HG03432 (cell line): ENCODE measurements around the gene PTPRN2.

Source experiments
- ATAC-seq: cut with Tn5 transposase; IDR thresholded peaks from one replicate; pipeline ENCODE4 v1.9.1; 2021; ENCODE audit warnings: mild to moderate bottlenecking, moderate library complexity; ENCODE audit not compliant: unreplicated experiment

Gene PTPRN2

DNA sequence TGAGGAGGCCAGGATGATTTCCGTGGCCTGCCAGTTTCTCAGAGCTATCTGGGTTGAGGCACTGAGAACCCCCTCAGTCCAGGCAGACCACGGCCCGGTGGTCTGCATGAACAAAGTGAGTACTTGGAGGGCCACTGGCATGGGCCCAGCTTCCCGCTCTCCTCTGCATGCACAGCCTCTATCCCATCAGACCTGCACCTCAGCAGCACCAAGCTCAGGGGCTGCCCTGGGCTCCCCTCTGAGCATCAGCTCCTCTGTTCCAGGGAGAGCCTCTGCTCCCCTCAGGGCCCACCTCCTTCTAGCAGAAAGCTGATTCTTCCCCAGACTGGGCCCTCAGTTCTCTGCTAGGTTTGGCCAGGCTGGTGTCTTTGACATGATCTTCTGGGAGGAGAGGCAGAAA is 780.9 kb downstream of the PTPRN2 start:
- no peak for ATAC-seq

- ATAC-seq = no peak
Measured at GRCh38 chr7:157805713-157806112, 781.9 kb downstream of the PTPRN2 start.

DNA sequence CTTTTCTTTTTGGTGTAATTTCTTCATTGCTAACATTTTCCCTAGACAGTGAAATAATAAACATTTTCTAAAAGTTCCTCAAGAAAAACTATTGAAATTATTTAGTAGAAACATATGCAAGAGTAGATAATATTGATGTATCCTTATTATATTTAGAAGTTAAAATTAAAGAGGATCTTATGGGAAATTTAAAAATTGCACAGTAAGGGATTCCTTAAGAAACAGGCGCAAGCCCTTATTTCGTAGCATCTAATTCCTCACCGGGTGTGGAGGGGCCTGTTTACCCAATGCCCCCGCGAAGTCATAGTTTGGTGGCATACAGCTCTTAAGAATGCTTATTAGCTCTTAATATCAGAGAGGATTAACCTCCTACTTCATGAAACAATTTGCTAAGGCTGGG is 783.7 kb downstream of the PTPRN2 start:
- no peak for ATAC-seq

- ATAC-seq = no peak
Measured at GRCh38 chr7:157801971-157802675, 785.5 kb downstream of the PTPRN2 start.

GRCh38 chr7:157801113-157801512 is 786.5 kb downstream of the PTPRN2 start:
- ATAC-seq = no peak

DNA sequence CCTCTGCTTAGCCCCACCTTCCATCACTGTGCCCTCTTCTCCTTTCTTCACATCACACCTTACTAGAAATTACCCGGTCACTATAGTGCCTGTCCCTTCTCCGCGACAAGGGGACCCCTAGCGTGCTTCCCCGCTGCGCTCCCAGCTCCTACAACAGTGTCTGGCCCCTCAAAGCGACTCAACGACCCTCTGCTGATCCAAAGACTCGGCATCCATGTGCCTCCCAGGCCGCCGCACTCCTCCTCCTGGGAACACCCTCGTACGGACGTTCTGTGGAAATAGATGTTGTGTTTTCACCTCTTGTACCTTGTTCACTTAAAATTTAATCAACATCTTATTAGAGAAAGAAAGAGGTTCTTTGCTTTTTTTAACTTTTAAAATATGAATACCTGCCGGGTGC is 787.3 kb downstream of the PTPRN2 start:
- ATAC-seq = no peak

- ATAC-seq = no peak
Measured at GRCh38 chr7:157799076-157799685, 788.4 kb downstream of the PTPRN2 start.

- no peak for ATAC-seq
Measured at GRCh38 chr7:157797361-157797760, 790.3 kb downstream of the PTPRN2 start.

DNA sequence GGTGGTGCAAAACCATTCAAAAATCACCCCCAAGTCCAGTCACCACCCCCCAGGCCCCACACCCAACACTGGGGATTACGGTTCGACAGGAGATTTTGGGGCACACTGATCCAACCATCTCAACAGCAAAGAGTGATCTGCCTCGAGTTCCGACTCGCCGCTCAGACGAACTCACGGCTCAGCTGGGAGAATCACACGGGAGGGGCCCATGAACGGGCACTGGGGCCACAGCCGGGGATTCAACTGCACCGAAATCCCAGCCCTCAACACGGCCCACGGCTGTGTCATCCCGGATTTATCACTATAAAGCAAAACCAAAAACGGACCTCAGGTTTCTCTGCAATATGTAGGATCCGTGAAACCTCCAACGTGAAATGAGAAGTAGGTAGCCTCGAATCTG is 790.8 kb downstream of the PTPRN2 start:
- no peak for ATAC-seq

- no peak for ATAC-seq
Measured at GRCh38 chr7:157795643-157796042, 792.0 kb downstream of the PTPRN2 start.

GRCh38 chr7:157795199-157795598 is 792.4 kb downstream of the PTPRN2 start:
- ATAC-seq = no peak

GRCh38 chr7:157794746-157795065 is 792.9 kb downstream of the PTPRN2 start:
- no peak for ATAC-seq

DNA sequence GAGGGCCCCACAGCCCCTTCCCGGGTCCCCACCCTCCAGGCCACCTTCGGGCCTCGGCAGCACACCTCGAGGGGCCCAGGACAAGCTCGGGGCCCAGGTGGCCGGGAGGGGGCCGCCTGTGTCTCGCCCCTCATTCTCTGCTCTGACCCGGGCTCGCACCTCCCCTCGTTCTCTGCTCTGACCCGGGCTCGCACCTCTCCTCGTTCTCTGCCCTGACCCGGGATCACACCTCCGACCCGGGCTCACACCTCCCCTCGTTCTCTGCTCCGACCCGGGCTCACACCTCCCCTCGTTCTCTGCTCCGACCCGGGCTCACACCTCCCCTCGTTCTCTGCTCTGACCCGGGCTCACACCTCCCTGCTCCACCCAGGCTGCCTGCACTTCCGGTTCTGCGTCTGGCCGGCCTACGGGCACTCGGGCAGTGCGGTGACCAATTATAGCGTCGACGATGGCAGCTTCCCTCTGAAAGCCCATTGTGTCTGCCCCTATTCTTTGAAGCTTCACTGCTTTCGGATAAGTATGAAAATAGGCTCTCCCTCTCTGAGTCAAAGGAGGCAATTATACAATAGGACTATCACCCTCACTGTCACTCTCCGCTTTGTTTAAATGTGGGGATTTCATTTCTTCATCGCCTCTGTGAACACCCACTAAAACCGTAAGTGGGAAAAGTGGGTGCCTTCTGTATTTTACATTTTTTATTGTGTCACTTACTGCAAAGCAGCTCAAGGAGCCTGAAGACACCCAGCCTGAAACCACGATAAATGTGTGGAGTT is 793.5 kb downstream of the PTPRN2 start:
- ATAC-seq = no peak

DNA sequence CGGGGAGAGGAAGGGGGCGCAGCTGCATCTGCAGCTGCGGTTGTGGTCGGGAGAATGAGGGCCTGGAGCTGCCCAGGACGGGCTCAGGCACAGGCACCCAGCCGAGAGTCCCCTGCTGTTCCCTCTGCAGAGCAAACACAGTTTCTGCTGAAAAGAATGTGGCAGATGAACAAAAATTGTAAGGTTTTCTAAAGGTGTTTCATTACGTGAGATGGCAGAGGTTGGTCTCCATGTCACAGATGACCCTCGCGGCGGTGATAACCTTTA is 794.6 kb downstream of the PTPRN2 start:
- ATAC-seq = no peak

- ATAC-seq = no peak
Measured at GRCh38 chr7:157792241-157793086, 795.2 kb downstream of the PTPRN2 start.

GRCh38 chr7:157791666-157792065 is 796.0 kb downstream of the PTPRN2 start:
- ATAC-seq = no peak

- ATAC-seq = no peak
Measured at GRCh38 chr7:157791261-157791660, 796.4 kb downstream of the PTPRN2 start.

DNA sequence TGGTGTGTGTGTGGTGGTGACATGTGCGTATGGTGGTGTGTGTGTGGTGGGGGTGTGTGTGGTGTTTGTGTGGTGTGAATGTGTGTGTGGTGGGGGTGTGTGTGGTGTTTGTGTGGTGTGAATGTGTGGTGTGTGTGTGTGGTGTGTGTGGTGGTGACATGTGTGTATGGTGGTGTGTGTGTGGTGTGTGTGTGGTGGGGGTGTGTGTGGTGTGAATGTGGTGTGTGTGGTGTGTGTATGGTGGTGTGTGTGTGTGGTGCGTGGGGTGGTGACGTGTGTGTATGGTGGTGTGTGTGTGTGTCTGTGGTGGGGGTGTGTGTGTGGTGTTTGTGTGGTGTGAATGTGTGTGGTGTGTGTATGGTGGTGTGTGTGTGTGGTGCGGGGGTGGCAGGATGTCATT is 797.7 kb downstream of the PTPRN2 start:
- ATAC-seq = no peak

DNA sequence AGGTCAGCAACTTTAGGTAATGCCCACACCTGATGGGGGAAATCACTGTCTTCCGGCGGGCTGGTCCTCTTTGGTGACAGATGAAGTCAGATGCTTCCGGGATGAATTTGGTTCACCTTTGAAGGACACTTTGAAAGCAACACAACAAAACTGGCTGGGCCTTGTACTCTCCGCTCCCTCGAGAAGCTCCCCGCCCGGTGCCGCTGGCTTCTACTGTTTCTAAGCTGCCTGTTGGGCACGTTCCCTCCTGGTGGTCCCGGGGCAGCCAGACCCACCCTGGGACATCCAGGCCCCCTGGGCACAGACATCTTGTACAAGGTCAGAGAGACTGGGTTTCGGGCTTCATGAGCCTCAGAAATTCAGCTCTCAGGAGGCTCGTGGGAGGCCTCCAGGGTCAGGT is 798.5 kb downstream of the PTPRN2 start:
- ATAC-seq = no peak

DNA sequence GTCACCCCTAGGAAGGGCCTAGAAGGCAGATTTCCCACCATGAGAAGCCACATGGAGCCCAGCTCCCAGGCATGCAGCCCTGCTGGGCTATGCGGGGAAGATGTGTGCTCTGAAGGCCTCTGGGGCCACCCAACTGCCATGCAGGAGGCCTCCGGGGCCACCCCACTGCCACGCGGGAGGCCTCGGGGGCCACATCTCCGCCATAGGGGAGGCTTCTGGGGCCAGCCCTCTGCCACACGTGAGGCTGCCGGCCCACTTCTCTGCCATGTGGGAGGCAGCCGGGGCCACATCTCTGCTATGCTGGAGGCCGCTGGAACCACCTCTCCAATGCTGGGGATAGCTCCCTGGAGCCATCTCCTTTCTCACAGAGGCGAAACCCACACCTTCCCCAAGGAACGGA is 799.0 kb downstream of the PTPRN2 start:
- ATAC-seq = no peak

DNA sequence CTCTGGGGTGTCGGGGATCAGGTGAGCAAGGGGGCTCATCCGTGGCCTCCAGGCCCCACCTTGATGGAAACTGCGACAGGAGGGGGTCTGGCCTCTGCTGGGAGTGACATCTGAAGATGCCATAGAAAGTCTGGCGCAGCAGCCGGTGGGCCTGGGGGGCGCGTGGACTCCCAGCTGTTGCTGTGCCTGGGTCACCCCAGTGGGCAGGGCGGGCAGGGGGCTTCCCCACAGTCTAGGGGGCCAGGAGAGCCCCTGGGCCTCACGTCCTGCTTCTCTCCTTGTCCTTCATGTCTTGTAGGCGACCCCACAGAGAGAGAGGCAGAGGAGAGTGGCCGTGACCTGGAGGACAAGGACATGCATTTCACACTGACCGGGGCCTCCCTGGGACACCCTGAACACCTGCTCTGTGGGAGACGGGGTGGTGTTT is 800.3 kb downstream of the PTPRN2 start:
- ATAC-seq = no peak
